Middle frontal gyrus (tissue), 1 donor: Measurements from ENCODE around the gene MRPL2.
A peak's percentile ranks its signal among the peaks of the same experiment; 100 is the strongest.

Experiments
- DNase-seq: peaks from one replicate; pipeline ENCODE4 v3.0.0-alpha.2; 2015; ENCODE audit warnings: low spot score; ENCODE audit errors: extremely low spot score

Gene MRPL2

DNA sequence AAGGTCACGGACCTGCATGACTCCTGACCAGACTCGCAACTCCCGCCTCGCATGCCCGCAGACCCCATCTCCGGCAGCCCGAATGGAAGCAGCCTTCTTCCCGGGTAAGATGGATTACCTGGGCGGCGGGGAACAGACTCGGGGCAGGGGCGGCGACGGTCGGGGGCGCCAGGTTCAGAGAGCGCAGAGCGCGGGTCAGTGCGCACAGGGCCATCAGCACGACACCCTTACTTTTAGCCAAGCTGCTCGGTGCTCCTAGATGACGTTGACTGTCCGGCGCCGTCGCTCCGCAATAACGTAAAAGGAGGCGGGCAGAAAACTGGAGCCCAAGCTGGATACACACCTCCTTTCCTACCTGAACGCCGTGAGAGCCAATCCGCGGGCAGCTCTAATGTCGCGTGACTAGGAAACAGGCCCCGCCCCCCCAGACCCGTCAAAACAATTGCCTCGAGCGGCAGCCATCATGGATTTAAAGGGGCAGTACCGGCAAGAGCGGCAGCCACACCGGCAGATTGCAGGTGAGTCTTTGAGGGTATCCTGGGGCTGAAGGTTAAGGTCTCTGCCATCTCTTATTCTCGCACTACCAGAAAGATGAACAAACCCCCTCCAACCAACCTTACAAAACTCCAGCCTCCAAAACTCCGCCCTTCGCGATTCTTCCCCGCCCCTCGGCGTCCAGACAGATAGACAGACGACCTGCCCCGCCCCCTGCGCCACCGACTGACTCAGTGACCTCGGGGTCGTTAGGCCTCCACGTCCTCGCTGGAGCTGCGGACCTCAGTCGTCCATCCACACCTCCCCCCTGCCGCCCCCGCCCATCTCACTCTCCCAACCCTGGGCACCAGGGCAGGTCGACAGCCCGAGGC lies at the start of gene MRPL2, which contains the start of gene KLC4:
Gene MRPL2, minus strand, starts transcription at position 267 of the 866 bp plus-strand sequence. Its CDS starts 53 bp downstream, at position 214.
Gene KLC4, plus strand, starts transcription at position 464 of the 866 bp plus-strand sequence. CDS start 1,705 bp downstream, outside the sequence.
- DNase-seq, result peak; percentile 98

DNA sequence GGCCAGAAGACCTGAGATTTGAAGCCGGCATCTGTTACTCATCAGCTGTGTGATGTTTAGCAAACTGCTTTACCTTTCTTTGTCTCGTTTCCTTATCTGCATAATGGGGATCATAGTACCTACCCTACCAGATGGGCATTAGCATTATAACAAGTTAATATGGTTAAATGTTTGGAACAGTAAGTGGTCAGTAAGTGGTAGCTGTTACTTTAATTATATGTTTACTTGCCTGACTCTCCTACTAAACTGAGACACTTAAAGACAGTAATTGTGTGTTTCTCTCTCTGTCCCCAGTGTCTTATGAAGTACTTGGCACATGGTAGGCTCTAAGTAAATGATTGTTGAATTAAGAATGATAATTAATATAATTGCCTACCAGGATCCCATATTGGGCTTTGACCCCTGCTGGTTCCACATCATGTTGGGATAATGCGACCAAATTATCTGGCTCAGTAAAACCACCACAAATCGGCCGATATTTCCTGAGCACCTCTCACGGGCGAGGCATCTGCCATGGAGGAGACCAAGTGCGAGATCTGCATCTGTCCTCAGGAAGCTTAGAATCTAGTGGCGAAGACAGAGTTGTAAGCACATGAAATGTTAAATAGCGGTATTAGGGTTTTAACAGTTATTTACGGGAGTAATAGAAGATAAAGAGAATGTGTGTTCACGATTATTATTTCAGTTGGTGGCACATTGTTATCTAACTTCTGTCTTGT lies 48.3 kb upstream of the MRPL2 start:
- DNase-seq, result no peak

DNA sequence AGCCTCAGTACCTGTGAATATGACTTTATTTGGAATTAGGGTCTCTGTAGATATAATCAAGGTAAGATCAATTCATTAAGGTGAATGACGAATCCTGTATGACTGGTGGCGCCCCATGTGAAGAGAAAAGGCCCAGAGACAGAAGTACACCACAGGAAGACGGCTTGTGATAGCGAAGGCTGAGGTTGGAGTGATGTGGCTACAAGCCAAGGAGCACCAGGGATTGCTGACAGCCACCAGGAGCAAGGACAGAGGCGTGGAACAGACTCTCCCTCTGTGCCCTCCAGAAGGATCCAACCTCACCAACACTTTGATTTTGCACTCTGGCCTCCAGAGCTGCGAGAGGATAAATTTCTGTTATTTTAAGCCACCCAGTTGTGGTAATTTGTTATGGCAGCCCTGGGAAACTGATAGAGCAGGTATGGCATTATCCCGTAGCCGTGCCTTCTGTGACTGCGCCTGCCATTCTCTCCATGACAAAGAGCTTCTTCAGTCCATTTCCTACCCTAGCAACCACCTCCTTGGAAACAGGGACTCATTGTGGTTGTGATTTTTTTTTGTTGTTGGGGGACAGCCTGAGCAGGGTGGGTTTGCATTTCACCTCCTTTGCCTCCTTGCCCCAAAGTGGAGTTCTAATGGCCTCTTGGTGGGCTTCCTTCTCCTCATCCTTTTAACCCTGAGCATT lies 46.4 kb upstream of the MRPL2 start:
- DNase-seq, result no peak

DNA sequence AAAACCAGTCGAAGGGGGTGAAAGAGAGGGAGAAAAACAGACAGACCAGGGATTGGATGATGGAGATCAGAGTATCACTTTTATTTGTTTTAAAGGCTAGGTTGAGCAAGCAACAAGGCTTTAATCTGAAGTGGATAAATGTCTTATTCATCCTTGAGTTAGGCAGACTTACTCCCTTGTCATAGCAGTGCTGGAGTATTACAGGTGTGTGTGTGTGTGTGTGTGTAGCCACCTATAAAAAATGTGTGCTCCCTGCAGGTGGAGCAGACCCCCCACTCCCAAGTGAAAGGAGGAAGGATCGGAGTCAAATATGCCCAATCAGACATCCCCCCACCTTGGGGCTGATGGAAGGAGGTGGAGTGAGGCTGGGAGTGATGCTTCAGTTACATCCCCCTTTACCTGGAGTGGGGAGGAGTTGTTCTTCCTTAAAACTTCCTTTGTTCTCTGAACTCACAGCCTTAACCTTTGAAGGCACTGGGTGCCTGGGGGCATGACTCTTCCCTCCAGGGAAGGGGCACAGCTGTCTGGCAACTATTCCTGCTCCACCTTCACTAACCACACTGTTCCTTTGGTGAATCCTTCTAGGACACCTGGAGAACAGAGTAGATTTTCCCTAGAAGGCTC lies 44.1 kb upstream of the MRPL2 start:
- DNase-seq, result no peak

DNA sequence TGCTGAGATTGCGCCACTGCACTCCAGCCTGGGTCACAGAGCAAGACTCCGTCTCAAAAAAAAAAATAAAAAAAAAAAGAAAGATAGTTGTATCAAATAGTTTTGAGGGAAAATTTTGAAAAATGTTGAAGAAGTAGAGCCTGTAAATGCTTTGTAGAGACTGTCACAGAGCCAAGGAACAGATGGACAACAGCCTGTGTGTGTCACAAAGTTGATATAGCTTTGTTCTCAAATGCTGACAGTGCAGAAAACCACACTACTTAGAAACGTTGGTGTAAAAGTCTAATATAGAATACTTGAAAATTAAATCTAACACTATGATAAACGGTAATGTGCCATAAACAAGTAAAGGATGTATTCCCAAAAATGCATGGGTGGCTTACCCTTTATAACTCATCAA lies 42.3 kb upstream of the MRPL2 start:
- DNase-seq, result no peak

DNA sequence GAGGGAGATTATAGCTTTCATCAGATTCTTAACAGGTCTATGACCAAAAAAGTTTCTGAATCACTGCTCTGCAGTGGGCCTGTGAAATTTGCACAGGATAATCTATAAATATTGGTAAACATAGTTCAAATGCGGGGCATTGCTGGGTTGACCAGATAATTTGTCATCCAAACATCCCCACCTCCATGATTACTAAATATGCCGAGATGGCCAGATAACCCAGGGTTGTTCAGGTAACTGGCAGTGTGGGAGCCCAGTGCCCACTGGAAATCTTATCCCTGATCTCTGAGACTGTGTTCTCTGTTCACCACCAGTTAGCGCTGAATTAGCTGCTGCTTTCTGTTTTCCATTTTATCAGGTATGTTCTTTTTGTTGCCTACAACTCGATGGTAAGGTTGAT lies 38.3 kb upstream of the MRPL2 start:
- DNase-seq, result no peak

- no peak for DNase-seq
Observed at GRCh38 chr6:43097098-43097489, 37.9 kb upstream of the MRPL2 start.

- no peak for DNase-seq
Observed at GRCh38 chr6:43096451-43097097, 37.3 kb upstream of the MRPL2 start.

DNA sequence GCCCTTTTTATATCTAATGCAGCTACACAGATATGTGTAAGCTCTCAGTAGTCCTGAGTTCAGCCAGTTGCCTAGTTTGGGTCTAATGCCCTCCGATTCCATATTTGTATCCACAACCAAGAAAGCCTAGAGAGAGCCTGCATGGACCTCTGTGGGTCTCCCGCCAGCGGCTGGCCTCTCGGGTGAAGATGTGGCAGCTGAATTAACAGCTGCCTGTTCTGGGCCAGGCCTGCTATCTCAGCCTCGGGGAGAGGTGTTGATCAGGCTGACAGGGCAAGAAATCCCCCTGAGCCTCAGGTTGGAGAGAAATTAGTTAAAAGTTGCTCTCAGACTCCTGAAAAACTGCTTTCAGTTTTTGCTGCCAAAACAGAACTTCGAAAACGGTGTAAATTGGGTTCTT lies 36.7 kb upstream of the MRPL2 start:
- DNase-seq, result no peak

- DNase-seq, result no peak
Observed at GRCh38 chr6:43093436-43094289, 34.4 kb upstream of the MRPL2 start.

GRCh38 chr6:43092635-43093034 lies 33.4 kb upstream of the MRPL2 start:
- no peak for DNase-seq

GRCh38 chr6:43091436-43091991 lies 32.3 kb upstream of the MRPL2 start:
- no peak for DNase-seq

GRCh38 chr6:43091020-43091419 lies 31.8 kb upstream of the MRPL2 start:
- DNase-seq, result no peak

GRCh38 chr6:43090559-43090956 lies 31.3 kb upstream of the MRPL2 start:
- DNase-seq, result no peak

GRCh38 chr6:43089874-43090558 lies 30.8 kb upstream of the MRPL2 start:
- no peak for DNase-seq

GRCh38 chr6:43089467-43089866 lies 30.2 kb upstream of the MRPL2 start:
- no peak for DNase-seq

GRCh38 chr6:43088654-43089056 lies 29.4 kb upstream of the MRPL2 start:
- no peak for DNase-seq

GRCh38 chr6:43086022-43086658 lies 26.9 kb upstream of the MRPL2 start:
- no peak for DNase-seq
